Mucosa of rectum (tissue), 2 donors: ENCODE results near the gene CTRB2.
A peak's percentile ranks its signal among the peaks of the same experiment; 100 is the strongest.
"Not testable (repeated sequence)": the region's sequence is repeated elsewhere in the genome, so short reads cannot be mapped to it uniquely, and the experiment has no call there.

Experiments
- H3K27ac ChIP-seq, 2 donors: one replicate each; pipeline ENCODE4 v1.7.0; 2013; ENCODE audit warnings: inconsistent platforms in 2 of 2, low read depth in 2 of 2, low read length in 2 of 2
- H3K27me3 ChIP-seq, 2 donors: one replicate each; pipeline ENCODE4 v1.7.0; 2013; ENCODE audit warnings: low read length in 2 of 2; ENCODE audit not compliant: control insufficient read depth in 2 of 2, insufficient read depth in 2 of 2
- H3K36me3 ChIP-seq, 2 donors: one replicate each; pipeline ENCODE4 v1.7.0; 2013; ENCODE audit warnings: low read length in 2 of 2; ENCODE audit not compliant: control insufficient read depth in 2 of 2, insufficient read depth in 2 of 2
- H3K4me1 ChIP-seq, 2 donors: one replicate each; pipeline ENCODE4 v1.7.0; 2013; ENCODE audit warnings: low read length in 2 of 2, mild to moderate bottlenecking in 1 of 2; ENCODE audit not compliant: control insufficient read depth in 2 of 2, insufficient read depth in 2 of 2
- H3K4me3 ChIP-seq, 2 donors: one replicate each; pipeline ENCODE4 v1.7.0; 2013; ENCODE audit warnings: low read length in 2 of 2
- H3K9ac ChIP-seq, 2 donors: one replicate each; pipeline ENCODE4 v1.7.0; 2013; ENCODE audit warnings: low read length in 2 of 2, low read depth in 1 of 2, mild to moderate bottlenecking in 1 of 2
- H3K9me3 ChIP-seq, 2 donors: one replicate each; pipeline ENCODE4 v1.7.0; 2013; ENCODE audit warnings: low read length in 2 of 2; ENCODE audit not compliant: control insufficient read depth in 2 of 2
- donor health status: healthy.
- donor health status: Normal muscosa, but diverticular disease.

Gene CTRB2

DNA sequence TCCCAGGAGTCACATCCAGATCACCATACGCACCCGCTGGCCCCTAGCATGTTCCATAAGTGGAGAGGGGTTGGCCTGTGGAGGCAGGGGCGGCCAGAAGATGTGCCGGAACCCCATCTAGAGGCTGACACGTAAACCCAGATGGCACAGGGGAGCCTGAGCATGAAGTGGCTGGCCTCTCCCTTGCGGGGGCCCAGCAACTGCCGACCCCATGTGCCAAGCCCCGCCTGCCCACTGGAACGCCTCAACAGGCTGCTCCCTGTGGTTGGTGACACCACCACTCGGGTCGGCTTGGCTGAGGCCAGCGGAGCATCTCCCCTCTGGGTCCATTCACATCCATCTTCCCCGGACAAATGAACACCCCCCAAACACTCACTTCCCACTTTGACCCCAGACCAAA lies 35.0 kb upstream of the CTRB2 start:
- H3K27ac ChIP-seq, result no peak overlapping the region
- H3K4me3 ChIP-seq, result no peak overlapping the region
- no peak overlapping the region for H3K9ac ChIP-seq
- no peaks in the 10 kb centered on the region for H3K27me3 ChIP-seq
- H3K9me3 ChIP-seq, result no peaks in the 10 kb centered on the region
- peaks cover 20 to 23% of the 10 kb centered on the region in 2 donors for H3K36me3 ChIP-seq
- peaks cover 28 to 29% of the 10 kb centered on the region in 2 donors for H3K4me1 ChIP-seq

DNA sequence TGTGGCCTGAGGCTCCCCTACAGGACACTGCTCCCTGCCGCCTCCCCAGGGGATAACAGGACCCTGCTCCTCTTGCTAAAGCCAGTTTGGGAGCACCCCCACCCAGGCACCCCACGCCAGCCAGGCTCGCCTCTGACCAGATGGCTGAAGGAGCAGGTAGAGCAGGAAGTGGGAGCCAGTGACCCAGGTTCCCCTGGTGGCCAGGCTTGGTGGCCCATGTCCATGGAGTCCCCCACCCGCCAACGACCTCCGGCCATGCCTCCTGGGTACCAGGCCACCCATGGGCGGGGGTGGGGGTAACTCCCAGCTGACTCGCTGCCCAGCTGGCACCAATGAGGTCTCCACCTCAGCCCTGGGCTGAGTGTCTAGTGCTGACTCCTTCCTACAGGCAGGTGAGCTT lies 34.5 kb upstream of the CTRB2 start:
- H3K27me3 ChIP-seq, result no peaks in the 10 kb centered on the region
- H3K9ac ChIP-seq, result no peak overlapping the region
- no peak overlapping the region for H3K4me3 ChIP-seq
- H3K36me3 ChIP-seq, result peaks cover 23% of the 10 kb centered on the region in 2 donors
- no peaks in the 10 kb centered on the region for H3K9me3 ChIP-seq
- H3K4me1 ChIP-seq, result peaks cover 27 to 28% of the 10 kb centered on the region in 2 donors
- H3K27ac ChIP-seq, result no peak overlapping the region

DNA sequence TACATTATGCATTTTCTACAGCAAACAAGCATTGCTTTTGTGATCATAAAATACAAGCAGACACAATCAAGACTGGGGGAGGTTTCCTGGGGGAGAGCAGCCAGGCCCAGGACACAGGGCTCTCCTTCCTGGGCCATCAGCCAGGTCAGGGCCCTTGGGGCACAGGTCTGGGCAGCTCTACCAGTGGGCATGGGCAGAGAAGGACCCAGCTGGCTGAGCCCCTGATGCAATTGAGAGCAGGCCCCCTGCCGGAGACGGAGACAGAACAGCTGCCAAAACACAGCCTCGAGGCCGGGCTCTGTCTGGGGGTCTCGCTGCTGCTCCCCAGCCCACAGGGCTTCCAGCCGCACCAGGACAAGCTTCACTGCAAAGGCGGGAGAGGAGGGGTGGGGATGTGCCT lies 33.7 kb upstream of the CTRB2 start:
- H3K36me3 ChIP-seq, result peaks cover 28 to 31% of the 10 kb centered on the region in 2 donors
- H3K4me3 ChIP-seq, H3K9ac ChIP-seq, H3K27ac ChIP-seq, H3K27me3 ChIP-seq, H3K9me3 ChIP-seq: not testable (repeated sequence)
- H3K4me1 ChIP-seq, result peaks cover 20 to 23% of the 10 kb centered on the region in 2 donors

DNA sequence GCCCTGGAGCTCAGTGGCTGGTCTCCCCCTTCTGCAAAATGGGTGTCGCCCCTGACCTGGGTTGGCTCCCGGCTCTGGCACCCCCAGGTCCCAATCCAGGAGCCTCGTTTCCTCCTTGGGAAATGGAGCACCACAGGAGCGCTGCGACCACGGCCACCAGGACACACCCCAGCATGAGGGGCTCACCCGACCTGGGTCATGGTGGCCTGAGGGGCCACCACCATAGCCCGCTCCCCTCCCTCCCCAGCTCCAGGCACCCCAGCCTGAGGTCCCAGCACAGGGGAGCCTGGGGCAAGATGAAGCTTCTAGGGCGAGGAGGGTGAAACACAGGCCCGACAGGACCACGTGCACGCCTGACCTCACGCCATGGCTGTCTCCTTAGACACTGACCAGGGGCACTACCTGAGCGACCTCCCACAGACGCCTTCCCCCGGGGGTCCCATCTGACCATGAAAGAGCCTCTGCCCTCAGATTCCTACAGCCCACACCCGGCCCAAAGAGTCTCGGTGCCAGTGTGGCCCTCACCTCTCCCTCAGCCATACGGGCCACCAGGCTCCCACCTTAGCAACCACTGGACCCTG lies 32.7 kb upstream of the CTRB2 start:
- Histone ChIP-seq H3K36me3 (peaks cover 32 to 40% of the 10 kb centered on the region in 2 donors), H3K9ac (no peak overlapping the region), H3K27me3 (no peaks in the 10 kb centered on the region)

DNA sequence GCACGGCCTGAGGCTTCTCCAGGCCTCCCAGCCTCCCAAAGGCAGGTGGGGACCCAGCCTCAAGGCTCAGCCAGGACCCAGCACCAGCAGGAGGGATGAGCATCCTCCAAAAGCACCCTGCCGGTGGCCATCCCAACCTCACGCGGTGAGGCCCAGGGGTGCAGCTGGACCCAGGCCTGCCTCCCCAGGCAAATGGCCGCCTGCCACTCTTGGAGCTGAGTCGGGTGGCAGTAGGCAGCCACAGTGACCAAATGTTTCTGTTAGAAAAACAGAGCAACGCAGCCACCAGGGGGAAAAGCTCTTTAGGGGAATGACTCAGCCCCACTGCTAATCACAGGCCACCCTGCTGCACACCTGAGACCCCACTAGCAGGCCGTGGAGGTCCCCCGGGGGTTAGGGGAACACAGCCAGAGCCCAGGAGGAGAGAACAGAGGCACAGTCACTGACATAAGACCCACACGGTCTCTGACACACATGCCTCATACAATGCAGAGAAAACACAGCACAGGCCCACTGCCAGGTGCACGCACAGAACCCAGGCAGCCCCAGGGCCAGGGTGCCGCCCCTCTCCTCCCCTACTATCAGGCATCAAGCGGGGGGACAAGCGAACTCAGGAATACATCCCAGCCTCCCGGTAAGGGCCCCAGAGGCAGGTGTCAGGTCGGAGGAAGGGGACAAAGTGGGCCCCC lies 32.0 kb upstream of the CTRB2 start:
- no peaks in the 10 kb centered on the region for H3K27me3 ChIP-seq
- no peak overlapping the region for H3K4me3 ChIP-seq
- no peak overlapping the region for H3K9ac ChIP-seq
- no peaks in the 10 kb centered on the region for H3K9me3 ChIP-seq
- H3K27ac ChIP-seq, result peak overlapping the region in 1 of 2 donors; percentile 29
- peaks cover 36 to 44% of the 10 kb centered on the region in 2 donors for H3K36me3 ChIP-seq
- peaks cover 10 to 11% of the 10 kb centered on the region in 2 donors for H3K4me1 ChIP-seq

More for the DNA sequence above, 32.7 kb upstream of the CTRB2 start:
- Histone ChIP-seq H3K27ac (no peak overlapping the region), H3K9me3 (no peaks in the 10 kb centered on the region), H3K4me1 (peaks cover 10 to 13% of the 10 kb centered on the region in 2 donors), H3K4me3 (no peak overlapping the region)

DNA sequence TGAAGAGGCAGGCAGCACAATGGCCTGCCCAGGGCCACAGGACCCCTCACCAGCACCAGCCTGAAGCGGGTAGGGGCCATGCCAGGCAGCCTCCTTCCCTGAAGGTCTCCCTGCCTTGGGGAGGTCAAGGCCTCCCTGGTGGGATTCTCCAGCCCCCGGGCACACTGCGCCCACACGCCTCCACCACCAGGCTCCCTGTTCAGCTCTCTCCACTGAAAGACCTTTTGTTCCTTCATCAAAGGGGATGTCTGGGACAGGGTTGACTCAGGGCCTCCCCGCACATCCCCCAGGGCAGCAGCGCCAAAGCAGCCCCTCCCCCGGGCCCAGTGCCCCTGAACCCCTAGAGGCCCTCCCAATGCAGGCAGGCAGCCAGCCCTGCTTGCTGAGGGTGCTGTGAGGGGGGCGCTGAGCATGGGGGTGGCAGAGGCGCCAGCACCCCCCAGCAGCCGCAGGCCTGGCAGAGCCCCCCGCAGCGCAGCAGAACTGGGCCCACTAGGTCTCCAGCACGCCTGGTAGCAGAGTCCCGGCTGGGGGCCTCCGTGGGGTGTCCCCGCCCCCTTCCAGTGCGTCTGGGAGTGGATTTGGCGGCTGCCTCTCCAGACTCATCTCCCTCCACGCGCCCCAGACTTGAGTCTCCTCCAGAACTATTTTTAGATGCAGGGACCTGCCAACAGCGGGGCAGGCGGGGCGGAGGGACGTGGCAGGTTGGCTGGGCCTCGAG lies 31.3 kb upstream of the CTRB2 start:
- Histone ChIP-seq H3K27me3 (no peaks in the 10 kb centered on the region), H3K9ac (no peak overlapping the region), H3K4me1 (peaks cover 8 to 11% of the 10 kb centered on the region in 2 donors), H3K36me3 (peaks cover 37 to 44% of the 10 kb centered on the region in 2 donors), H3K27ac (peak overlapping the region in 1 of 2 donors; percentile 29), H3K4me3 (no peak overlapping the region), H3K9me3 (no peaks in the 10 kb centered on the region)

DNA sequence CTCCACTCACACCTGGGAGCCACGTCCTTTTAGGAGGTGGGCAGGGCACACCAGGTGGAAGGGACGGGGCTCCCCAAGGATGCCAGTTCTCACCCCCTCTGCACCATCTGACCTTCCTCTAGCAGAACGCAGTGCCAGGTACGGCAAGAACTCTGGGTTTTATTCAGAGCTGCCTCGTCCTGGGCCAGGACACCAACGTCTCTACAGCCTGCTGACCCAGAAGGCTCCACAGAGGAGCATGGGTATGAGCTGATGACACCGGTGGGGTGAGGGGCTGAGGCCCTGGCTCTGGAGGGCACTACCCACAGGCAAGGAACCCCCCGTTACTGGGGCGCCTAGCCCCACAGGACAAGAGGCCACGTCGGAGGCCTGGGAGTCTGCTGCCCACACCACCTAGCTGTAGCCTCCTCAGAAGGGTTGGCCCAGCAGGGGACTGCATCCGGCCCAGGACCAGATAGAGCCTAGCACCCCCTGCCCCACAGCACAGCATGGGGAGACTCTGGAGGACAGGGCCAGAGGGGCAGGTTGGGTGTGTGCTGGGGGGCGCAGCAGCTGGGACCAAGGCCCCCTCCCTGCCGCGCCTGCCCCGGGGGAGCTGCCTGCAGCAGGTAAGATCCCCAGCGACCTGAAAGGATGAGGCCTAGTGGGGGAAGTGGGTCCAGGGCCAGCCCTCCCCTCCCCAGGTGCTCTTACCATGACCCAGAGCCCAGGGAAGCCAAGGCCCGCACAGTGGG lies 30.6 kb upstream of the CTRB2 start:
- no peak overlapping the region for H3K4me3 ChIP-seq
- H3K27me3 ChIP-seq, result no peaks in the 10 kb centered on the region
- H3K4me1 ChIP-seq, result peaks cover 8 to 11% of the 10 kb centered on the region in 2 donors
- peaks cover 39 to 47% of the 10 kb centered on the region in 2 donors for H3K36me3 ChIP-seq
- no peak overlapping the region for H3K27ac ChIP-seq
- no peaks in the 10 kb centered on the region for H3K9me3 ChIP-seq
- H3K9ac ChIP-seq, result no peak overlapping the region

DNA sequence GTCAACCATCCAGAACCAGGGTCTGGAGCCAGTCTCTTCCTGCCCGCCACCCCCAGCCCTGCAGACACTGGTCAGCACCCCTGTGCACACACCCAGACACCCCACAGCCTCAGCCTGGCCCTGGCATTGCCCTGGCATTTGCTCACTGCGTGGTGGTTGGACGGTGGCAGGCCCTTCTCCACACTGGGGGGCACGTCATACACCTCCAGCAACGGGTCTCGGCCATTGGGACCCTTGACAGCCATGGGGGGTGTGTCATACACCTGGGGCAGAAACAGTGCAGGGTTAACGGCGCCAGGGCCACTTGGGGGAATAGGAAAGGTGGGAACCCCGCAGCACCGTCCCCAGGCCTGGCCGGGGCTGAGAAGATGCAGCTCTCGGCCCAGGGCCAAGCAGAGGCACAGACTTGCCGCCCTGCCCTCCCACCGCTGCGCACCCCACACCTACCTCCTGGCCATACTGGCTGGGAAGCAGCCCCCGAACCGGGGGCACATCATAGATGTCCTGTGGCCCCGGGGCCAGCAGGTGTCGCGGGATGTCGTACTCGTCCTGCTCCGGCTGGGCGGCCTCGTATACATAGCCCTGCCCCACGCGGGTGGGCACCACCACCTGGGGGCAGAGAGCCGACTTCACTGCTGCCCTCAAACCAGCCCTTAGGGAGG lies 29.9 kb upstream of the CTRB2 start:
- no peaks in the 10 kb centered on the region for H3K9me3 ChIP-seq
- no peaks in the 10 kb centered on the region for H3K27me3 ChIP-seq
- no peak overlapping the region for H3K4me3 ChIP-seq
- peaks cover 8 to 11% of the 10 kb centered on the region in 2 donors for H3K4me1 ChIP-seq
- no peak overlapping the region for H3K27ac ChIP-seq
- H3K9ac ChIP-seq, result no peak overlapping the region
- peaks cover 32 to 50% of the 10 kb centered on the region in 2 donors for H3K36me3 ChIP-seq

DNA sequence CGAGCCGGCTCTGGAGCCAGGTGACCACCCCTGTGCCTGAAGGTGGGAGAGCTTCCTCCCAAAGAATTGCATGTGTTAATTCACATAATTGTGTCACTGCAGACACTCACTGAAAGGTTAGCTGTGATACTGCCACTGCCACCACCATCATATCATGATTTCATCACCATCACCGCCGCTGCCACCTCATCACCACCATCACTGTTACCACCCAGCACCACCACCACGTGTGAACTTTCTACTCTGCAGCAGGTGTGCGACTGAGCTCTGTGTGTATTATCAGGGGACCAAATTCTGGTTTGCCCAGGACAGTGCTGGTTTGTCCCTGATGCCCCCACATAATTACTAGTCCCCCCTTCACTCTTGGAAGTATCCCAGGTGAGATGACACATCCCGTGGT lies 29.3 kb upstream of the CTRB2 start:
- Histone ChIP-seq H3K4me1 (peaks cover 8 to 11% of the 10 kb centered on the region in 2 donors), H3K27me3 (no peaks in the 10 kb centered on the region), H3K36me3 (peaks cover 30 to 48% of the 10 kb centered on the region in 2 donors), H3K4me3 (no peak overlapping the region), H3K9me3 (no peaks in the 10 kb centered on the region), H3K9ac (no peak overlapping the region), H3K27ac (no peak overlapping the region)
